Cardiac fibroblast (primary cell): ENCODE data around the gene PCSK2.

Experiments used
- DNase-seq, 2 donors: peaks; one replicate each; pipeline versions ENCODE4 v3.0.0 to v3.0.0-alpha.2; 2010; ENCODE audit warnings: low read depth in 2 of 2
- H3K4me3 ChIP-seq, 2 donors: replicated peaks in 1 of 2; 1 replicate in 1 of 2; 2 replicates in 1 of 2; pipeline ENCODE4 v1.5.1; 2011; ENCODE audit warnings: low read depth in 2 of 2, low read length in 2 of 2, mild to moderate bottlenecking in 2 of 2, moderate library complexity in 1 of 2
- CTCF ChIP-seq: IDR thresholded peaks from one replicate; pipeline ENCODE4 v1.5.1; 2011; ENCODE audit warnings: low read depth, mild to moderate bottlenecking, low read length, inconsistent platforms

PCSK2 gene

GRCh38 chr20:17529586-17529985, 302.7 kb downstream of the PCSK2 start:
- no peak overlapping the region for H3K4me3 ChIP-seq
- no peak for DNase-seq

DNA sequence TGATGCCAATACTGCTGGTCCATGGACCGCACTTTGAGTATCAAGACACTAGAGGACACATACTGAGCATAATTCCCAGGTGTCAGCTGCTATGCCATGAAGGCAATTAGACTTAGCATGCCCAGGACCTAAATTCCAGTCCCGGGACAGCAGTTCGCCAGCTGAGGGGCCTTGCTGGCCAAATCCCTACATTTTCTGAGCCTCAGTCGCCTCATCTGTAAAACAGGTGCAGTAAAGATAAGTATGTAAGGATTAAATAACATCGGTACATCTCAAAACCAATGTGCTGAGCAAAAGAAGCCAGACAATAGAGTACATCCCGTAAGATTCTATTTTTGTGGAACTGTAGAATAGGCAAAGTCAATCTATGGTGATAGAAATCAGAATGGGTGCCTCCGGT, 303.3 kb downstream of the PCSK2 start:
- no peak for TF ChIP-seq CTCF

More at GRCh38 chr20:17529586-17529985, 302.7 kb downstream of the PCSK2 start:
- TF ChIP-seq CTCF: no peak

GRCh38 chr20:17530716-17531664, 304.1 kb downstream of the PCSK2 start, which contains the start of gene BFSP1:
Gene BFSP1 (minus strand): TSS chr20:17531379. CDS start chr20:17531329, 50 bp downstream.
- peak within 1 kb of the TSS; percentile 36 to 48 for H3K4me3 ChIP-seq
- DNase-seq: peak; percentile 53 to 74
- no peak for TF ChIP-seq CTCF

More for the DNA sequence above, 303.3 kb downstream of the PCSK2 start:
- no peak for DNase-seq
- no peak overlapping the region for H3K4me3 ChIP-seq

- peak overlapping the region; percentile 36 to 48 for H3K4me3 ChIP-seq
- TF ChIP-seq CTCF: no peak
- DNase-seq: no peak
Measured at GRCh38 chr20:17531665-17532025, 304.8 kb downstream of the PCSK2 start.

DNA sequence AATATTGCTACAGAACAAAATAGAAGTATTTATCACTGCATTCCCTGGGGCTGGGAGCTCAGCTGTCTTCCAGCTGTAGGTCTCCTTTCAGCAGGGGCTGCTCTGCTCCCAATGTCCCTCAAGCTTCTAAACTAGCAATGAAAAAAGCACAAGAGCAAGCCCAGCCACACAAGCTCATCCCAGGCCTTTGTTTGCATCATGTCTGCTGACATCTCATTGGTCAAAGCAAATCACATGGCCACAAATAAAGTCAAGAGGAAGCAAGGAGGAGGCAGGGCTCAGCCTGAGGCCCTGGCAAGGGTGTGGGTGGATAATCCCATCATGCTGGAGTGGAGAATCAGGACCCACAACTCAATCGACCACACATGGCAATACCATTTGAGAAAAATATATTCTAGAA, 306.6 kb downstream of the PCSK2 start:
- DNase-seq: peak; percentile 68 to 75
- H3K4me3 ChIP-seq: no peak overlapping the region
- TF ChIP-seq CTCF: no peak

- no peak overlapping the region for H3K4me3 ChIP-seq
- TF ChIP-seq CTCF: no peak
- DNase-seq: no peak
Measured at GRCh38 chr20:17534077-17534476, 307.2 kb downstream of the PCSK2 start.
